GM23338 (cell line): ENCODE measurements around the gene SERPINB6.
"Not testable (repeated sequence)": the region's sequence is repeated elsewhere in the genome, so short reads cannot be mapped to it uniquely, and the experiment has no call there.

Experiments
- CREB1 ChIP-seq: fragments of 250-450 bp; sonication (Bioruptor Pico); IDR thresholded peaks from 2 replicates; pipeline ENCODE4 v1.5.0; 2020; ENCODE audit warnings: low read depth, mild to moderate bottlenecking, moderate library complexity
- EZH2 ChIP-seq: fragments of 200-600 bp; sonication (generic); IDR thresholded peaks from one replicate; pipeline ENCODE4 v1.8.0; 2017; ENCODE audit warnings: antibody characterized with exemption, mild to moderate bottlenecking, low read depth; ENCODE audit not compliant: unreplicated experiment
- POLR2AphosphoS5 ChIP-seq: IDR thresholded peaks from 2 replicates; pipeline ENCODE4 v1.6.1; 2016; ENCODE audit warnings: antibody characterized with exemption, low read depth
- TF ChIP-seq, protein P1 (sequence below), 2 experiments: fragments of 200-600 bp in 1 of 2; sonication (generic) in 1 of 2; conservative IDR thresholded peaks; 2 replicates each; pipeline versions ENCODE4 v1.5.1 to v1.6.1; 2016 to 2017; ENCODE audit warnings: antibody characterized with exemption in 2 of 2, low read depth in 2 of 2, mild to moderate bottlenecking in 2 of 2, moderate library complexity in 1 of 2
- TF ChIP-seq, protein P2 (sequence below): IDR thresholded peaks from one replicate; pipeline ENCODE4 v1.6.1; 2018; ENCODE audit warnings: antibody characterized with exemption; ENCODE audit not compliant: unreplicated experiment

DNA sequence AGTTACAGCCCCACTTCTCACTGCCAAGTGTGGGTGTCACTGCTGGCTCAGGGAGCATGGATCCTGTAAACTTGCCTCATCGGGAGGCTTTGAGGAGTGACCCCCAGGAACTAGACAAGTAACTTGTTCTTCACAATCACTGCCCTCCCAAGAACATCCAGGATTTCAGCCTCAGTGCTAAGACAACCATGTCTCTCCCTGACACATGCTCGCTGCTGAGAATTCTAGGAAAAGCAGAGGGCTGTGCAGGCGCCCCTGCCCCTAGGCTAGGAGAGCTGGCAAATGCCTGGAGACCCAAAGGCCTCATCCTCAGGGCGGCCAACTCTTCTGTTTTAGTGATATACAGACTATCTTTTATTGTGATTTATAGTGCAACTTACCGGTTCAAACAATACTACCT lies 31.9 kb upstream of the SERPINB6 start:
- TF ChIP-seq, protein P1, sequence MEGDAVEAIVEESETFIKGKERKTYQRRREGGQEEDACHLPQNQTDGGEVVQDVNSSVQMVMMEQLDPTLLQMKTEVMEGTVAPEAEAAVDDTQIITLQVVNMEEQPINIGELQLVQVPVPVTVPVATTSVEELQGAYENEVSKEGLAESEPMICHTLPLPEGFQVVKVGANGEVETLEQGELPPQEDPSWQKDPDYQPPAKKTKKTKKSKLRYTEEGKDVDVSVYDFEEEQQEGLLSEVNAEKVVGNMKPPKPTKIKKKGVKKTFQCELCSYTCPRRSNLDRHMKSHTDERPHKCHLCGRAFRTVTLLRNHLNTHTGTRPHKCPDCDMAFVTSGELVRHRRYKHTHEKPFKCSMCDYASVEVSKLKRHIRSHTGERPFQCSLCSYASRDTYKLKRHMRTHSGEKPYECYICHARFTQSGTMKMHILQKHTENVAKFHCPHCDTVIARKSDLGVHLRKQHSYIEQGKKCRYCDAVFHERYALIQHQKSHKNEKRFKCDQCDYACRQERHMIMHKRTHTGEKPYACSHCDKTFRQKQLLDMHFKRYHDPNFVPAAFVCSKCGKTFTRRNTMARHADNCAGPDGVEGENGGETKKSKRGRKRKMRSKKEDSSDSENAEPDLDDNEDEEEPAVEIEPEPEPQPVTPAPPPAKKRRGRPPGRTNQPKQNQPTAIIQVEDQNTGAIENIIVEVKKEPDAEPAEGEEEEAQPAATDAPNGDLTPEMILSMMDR (conservative IDR thresholded peaks at IDR 0.05; ENCODE audit: low read depth in 2 of 2) = not testable (repeated sequence)
- TF ChIP-seq, protein P2, sequence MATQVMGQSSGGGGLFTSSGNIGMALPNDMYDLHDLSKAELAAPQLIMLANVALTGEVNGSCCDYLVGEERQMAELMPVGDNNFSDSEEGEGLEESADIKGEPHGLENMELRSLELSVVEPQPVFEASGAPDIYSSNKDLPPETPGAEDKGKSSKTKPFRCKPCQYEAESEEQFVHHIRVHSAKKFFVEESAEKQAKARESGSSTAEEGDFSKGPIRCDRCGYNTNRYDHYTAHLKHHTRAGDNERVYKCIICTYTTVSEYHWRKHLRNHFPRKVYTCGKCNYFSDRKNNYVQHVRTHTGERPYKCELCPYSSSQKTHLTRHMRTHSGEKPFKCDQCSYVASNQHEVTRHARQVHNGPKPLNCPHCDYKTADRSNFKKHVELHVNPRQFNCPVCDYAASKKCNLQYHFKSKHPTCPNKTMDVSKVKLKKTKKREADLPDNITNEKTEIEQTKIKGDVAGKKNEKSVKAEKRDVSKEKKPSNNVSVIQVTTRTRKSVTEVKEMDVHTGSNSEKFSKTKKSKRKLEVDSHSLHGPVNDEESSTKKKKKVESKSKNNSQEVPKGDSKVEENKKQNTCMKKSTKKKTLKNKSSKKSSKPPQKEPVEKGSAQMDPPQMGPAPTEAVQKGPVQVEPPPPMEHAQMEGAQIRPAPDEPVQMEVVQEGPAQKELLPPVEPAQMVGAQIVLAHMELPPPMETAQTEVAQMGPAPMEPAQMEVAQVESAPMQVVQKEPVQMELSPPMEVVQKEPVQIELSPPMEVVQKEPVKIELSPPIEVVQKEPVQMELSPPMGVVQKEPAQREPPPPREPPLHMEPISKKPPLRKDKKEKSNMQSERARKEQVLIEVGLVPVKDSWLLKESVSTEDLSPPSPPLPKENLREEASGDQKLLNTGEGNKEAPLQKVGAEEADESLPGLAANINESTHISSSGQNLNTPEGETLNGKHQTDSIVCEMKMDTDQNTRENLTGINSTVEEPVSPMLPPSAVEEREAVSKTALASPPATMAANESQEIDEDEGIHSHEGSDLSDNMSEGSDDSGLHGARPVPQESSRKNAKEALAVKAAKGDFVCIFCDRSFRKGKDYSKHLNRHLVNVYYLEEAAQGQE = not testable (repeated sequence)
- not testable (repeated sequence) for TF ChIP-seq POLR2AphosphoS5, EZH2, CREB1
